Fibroblast of the conjunctiva (primary cell): ENCODE results near the gene CD86.

Experiments
- DNase-seq: peaks from one replicate; pipeline ENCODE4 v3.0.0-alpha.2; 2010; ENCODE audit warnings: low read depth

The CD86 gene

DNA sequence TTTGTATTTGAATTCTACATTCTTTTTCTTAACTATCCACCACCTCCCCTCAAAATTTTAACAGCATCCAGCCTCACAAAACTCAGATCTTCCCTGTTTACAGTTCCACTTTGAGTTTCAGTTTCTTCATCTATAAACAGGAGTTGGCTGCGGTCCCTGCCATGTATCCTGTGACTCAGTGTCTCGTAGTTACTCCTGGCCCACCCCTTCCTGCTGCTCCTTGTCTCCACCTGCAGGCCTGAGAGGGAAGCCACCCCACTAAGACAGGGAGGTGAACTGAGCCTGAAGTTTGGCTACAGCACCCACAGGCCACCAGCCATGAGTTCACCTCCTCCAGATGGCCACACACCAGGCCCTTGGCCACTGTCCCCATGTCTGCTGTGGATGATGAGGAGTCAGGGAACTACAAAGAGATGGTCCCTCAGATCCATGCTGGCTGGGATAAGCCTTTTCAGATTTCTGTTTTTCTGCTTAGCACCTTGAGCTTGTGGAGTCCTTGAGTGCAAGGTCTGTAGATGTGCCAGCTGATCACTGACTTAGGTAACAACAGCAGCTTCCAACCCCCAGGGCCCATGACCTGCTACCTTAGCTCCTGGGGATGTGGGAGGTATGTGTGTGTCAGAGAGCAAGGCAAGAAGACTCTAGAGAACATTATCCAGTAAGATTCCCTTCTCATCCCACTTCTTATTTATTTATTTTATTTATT, 37.5 kb downstream of the CD86 start:
- DNase-seq: no peak

DNA sequence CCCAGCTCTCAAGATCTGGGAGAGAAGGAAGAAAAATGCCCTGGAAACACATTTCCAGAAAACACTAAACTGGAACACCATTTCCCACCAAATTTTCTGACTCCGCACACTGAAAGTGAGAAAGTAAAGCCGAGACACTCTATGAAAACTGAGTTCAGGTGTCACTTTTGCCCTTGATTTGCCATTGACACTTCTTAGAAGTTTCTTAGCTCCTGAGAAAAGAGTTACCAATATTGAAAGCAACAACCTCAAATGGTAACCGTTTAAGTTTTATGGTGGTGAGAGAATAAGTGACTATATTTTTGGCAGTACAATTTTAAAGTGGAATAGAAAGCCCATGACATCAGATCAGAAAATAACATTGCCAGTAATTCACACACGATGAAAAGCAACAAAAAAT, 39.0 kb downstream of the CD86 start:
- DNase-seq: no peak

DNA sequence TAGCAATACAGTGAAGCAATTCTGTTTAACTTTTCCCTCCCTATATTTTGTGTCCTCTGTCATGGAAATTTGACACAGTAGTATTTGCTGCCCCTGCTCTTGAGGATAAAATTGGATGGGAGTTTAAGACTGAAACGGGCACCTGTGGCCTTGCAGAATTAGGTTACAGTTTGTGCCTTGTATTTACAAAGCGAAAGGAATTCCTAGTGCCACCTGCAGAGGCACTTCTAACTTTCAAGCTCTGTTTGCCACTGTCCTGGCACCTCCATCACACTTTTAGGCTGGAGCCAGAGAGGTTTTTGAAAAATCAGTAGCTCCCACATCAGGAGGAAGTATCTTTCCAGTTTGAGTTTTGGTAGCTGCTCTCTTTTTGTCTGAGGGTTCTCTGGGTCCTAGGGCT, 39.5 kb downstream of the CD86 start:
- DNase-seq: no peak

DNA sequence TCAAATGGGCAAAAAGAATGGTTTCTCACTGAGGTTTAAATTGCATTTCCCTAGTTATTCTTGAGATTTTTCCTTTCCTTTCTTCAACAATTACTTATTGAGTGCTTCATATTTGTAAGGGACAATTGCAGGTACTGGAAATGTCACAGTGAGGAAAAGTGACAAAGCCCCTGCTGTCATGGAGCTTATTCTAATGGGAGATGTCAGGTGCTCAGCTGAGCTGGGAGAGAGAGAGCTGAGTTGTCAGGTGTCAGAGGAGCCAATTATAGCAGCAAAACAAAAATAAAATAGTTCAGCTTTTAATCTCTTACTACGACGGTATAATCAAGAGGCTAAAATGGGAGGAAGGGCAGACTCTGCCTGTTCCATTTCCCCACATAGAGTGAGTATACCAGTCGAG, 42.0 kb downstream of the CD86 start:
- no peak for DNase-seq

DNA sequence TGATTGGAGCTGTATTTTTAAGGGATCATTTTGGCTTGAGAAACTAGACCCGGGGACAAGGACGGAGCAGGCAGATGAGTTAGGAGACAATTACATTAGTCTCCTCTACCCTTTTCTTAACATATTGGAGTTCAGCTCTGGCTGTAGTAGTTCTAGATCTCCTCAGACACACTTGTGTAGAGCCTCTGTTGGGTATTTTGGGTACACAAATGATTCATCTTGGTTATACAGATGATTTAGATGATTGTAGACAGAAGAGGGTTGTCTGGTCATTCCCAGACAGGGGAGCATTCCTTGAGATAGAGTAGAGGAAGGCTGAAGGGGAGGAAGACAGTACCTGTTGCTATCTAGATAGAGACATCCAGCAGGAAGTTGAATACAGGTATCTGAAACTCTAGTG, 43.4 kb downstream of the CD86 start:
- DNase-seq: no peak

DNA sequence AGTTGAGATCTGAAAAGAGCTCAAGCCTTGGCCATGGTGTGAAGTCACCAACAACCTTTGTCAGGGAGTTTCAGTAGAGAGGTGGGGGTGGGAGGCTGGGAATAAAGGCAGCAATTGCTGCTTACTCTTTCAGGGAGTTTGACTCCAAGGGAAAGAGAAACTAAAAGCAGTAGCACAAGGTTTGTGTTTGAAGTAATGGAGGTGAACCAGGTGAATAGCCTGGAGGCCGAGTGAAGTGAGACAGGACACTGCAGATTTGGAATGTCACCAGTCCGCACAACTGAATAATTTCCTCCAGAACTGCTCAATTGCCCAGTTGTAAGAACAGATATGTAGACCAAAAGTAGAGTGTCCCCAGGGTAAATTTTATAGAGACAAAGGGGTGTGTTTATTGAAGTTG, 44.1 kb downstream of the CD86 start:
- no peak for DNase-seq

DNA sequence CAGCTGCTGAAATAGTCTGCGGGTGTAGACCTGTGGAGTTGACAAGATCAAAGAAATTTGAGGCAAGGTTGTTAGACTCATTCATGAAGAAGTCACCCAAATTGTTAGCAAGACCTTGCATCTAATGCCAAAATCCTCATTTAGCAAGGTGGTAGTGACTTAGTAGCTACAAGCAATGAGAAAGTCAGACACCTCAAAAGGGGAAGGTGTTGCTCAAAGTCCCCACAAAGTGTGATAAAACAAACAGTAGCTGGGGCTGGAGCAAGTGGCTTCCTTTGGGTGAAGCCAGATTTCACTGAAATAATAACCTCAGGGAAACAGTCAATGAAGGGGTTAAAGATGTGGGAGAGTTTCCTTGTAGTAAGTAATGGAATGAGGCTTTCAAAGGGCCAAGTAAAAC, 44.9 kb downstream of the CD86 start:
- DNase-seq: no peak

DNA sequence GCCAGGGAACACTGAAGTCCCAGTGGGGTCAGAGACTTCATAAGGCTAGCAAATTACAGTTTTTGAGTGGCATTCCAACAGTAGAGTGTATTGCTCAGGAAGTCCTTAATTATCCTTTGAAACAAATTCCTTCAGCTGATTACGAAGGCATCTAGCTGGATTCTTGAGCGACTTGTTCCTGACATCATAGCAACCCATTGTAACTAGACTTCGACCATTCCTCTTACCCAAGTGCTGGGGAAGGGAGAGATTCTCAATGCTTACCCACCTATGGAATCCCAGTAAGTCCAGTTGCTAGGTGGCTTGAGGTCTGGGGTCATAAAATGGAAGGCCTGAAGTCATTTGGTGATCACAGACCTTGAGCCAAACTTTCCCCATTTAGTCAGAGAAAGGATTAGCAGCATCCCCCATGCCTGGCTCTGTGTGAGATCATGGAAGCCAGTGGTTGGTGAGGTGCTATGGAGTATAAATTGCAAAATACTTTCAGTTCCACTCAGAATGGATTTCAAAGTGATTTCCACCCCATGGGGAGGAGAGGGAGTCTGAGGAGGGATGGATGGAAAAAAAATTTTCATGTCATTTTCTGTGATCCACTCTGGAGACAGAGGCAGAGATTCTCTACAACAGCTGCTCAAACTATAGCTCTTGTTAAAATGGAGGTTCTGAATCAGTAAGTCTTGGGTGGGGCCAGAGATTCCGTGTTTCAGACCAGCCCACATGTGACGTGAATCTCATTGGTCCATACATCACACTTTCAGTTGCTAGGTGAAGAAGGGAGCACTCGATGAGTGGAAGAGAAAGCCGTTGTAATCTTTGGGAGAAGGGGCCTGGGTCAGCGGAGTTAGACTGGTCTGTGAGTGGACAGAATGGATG, 45.7 kb downstream of the CD86 start:
- DNase-seq: no peak

DNA sequence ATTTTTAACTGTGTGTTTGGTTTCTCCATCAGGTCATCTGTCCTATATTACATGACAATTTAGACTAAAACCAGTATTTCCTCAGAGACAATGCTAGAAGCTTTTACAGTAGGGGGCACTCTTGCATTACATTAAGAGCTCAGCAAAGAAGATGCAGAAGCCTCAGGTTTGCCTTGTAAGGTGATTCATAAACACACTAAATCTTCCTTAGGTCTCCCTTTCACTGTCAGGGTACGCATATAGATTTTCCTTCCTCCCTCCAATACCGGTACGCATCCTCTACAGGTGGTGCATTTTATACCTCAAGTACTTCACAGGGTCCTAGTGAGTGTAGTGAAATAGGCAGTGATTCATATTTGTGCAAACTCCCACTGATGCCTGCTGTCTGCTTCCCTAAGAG, 46.5 kb downstream of the CD86 start:
- peak; percentile 5 for DNase-seq

DNA sequence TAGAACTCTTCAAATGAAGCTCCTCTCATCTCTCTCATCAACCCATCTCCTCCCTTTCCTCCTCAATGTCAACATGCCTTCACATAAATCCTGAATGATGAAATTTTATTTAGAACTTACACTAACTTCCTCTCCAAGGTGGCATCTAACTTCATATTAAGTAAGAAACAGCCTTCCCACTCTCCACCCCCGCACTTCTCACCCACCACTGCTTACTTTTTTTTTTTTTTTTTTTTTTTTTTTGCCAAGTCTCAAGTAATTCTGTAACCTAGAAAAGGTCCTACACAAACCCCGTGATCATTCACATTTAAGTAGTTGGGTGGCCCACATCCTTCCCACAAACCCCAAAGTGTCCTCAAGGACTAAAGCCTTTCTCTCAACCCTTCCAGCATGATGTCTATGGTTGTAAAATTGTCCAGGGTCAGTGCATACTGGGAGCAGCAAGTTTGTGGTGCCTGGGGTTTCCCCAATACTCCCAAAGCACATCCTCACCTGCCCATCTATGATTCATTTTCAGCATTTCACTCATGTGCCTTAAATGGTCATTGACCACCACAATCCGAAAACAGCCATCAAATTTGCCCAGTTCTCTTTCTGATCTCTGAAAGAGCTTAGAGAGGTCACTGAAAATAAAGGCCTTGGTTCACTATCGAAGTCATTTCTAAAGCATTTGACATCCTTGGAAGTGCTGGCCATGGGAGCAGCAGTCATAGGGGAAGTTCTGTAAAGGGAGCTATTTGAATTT, 47.2 kb downstream of the CD86 start:
- no peak for DNase-seq

DNA sequence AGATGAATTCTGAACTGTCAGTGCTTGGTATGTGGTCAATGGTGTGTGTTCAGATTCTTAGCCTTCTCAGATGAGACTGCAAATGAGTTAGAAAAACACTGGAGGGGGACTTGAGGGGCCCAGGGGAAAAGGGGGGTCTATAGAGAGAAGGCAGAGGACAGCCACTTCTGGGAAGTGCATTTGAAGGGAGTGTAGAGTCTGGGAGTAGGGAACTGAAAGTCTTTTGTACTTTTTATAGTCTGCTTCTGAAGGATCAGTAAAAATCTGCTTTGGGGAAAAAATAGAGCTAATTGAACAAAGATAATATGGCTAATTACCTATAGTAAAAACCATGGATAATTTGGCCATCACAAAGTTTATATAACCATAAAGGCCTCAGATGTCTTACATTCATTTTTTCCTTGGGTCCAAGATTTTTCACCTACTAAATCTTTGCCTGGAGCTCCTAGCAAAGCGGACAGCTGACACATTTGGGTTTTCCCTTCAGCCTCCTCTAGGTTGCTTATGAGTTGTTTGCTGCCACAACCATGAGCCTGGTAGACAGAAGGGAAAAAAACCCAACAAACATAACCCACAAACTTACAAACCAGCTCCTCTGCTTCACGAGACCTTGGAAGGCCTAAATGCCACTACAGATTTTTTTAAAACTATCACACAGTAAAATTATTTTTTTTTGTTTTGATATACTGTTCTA, 48.8 kb downstream of the CD86 start:
- no peak for DNase-seq

DNA sequence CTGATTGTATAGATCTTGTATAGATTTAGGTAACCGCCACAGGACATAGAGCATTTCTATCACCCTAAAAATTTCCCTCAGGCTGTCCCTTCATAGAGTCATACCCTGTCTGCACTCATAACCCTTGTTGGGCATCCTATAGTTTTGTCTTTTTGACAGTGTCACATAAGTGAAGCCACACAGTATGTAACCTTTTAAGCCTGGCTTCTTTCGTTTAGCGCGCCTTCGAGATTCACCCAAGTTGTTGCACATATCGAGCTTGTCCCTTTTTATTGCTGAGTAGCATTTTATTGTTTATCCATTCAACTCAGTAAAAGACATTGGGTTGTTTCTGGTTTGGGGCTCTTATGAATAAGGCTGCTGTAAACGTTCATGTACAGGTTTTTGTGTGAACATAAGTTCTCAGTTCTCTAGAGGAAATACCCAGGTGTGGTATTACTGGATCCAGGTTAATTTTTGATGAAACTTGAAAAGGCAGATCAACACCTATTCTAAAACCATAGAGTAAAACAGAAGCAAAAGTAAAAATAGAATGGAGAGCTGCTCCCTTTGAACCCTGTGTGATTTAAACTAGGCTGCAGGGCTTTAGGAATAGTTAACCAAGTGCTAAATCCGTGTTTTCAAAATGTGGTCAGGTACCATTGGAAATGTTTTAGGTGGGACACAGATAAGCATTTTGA, 49.5 kb downstream of the CD86 start:
- DNase-seq: no peak

DNA sequence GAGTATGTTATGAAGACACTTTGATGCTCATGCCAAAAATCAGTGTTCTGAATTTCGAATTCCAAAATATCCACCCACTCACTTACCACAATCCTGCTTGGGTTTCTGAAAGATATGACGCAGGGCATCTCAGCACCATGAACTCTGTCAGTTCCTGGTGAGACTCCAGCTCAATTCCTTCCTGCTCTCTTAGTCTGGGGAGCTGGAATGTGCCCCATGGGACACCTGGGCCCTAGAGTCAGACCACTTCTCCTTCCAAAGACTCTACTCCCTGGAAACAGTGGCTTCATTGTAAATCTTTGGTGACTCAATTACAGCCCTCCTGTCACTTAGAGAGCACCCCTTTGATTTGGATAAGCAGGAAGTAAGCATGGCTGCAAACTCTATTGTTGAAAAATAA, 50.5 kb downstream of the CD86 start:
- no peak for DNase-seq

DNA sequence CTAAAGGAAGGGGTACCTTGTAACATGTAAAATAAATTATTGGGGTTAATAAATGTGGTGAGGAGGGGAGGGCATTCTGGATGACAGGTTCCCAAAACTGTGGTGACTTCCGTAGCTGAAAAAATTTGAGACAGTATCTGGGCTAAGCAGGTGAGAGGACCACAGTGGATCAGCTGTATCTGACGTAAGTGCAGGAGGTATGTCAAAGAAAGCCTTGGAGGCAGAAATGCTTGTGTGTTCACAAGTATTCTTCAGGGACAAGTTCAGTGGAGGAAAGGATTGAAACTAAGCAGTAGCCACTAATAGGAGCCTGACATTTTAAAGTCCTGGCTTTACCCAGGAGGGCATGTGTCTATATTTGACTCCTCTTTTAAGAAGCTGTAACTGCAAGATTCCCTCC, 52.0 kb downstream of the CD86 start:
- no peak for DNase-seq

DNA sequence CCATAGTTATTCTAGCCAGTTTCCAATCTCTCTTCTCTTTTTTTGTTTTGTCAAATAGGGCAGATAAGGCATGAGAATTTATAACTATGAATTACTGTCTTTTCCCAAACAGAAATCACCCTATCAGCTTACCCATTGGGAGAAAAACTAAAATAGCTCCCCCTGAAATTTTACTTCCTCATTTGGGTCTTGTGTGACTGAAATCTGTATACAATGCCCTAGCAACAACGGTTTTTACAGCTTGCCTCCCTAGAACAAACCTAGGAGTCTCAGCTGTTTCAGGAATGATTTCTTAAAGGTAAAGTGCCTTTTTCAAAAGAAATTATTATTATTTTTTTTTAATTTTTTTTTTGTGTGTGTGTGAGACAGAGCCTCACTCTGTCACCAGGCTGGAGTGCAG, 56.8 kb downstream of the CD86 start:
- DNase-seq: no peak

DNA sequence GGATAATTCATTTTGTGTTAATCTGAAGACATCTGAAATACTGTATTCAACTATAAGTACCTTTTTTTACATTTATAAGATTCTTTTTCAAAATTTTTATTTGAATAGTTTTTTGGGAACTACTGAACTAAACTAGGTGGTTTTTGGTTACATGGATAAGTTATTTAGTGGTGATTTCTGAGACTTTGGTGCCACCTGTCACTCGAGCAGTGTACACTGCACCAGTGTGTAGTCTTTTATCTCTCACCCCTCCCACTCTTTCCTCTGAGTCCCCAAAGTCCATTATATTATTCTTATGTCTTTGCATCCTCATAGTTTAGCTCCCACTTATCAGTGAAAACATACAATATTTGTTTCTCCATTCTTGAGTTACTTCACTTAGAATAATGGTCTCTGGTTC, 57.6 kb downstream of the CD86 start:
- DNase-seq: no peak

DNA sequence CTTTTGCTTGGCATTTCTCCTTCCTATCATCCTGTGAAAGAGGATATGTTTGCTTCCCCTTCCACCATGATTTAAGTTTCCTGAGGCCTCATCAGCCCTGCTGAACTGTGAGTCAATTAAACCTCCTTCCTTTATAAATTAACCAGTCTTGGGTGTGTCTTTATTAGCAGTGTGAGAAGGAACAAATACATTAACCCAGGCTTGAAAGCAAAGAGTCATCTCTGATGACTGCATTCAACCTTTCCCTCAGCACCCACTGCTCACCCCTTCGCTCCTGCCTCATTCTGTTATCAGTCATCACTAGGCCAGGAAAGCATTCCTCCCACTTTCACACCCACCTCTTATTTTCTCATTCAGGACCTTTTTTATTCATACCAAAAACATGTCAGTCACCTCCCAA, 68.7 kb downstream of the CD86 start:
- DNase-seq: no peak

DNA sequence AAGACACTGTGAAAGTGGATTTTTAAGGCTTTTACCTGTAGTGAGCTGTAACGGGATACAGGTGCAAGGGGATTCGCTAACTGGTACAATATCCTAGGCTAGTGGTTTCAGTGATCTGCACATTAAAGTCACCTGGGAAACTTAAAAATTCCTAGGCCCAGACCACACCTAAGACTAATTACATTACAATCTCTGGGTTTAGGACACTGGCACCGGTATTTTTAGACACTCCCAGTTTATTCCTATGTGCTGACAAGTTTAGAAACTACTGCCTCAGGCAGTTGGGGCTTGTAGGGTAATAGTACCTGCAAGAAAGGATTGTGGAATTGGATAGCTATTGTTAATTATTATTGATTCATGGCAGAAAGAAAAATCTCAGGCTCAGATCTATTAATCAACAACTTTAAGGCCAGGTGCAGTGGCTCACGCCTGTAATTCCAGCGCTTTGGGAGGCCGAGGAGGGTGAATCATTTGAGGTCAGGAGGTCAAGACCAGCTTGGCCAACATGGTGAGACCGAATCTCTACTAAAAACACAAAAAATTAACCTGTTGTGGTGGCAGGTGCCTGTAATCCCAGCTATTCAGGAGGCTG, 77.9 kb downstream of the CD86 start:
- no peak for DNase-seq

DNA sequence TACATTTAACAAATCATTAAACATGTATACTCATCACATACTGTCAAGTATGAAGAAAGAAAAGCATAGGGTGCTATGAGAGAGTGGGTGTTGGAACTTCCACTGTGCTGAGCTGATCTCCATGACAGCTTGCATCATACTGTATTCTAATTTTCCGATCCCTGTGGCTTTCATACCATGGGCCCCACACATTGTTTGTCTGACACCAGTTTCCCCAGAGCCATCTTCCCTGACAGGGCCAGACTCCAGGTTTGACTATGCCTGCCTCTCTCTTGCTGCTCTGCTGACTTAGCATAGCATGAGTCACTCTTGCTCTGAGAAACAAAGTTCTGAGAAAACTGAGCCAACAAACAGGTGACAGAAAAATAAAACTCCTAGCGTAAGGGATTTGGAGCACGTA, 91.3 kb downstream of the CD86 start:
- DNase-seq: no peak

DNA sequence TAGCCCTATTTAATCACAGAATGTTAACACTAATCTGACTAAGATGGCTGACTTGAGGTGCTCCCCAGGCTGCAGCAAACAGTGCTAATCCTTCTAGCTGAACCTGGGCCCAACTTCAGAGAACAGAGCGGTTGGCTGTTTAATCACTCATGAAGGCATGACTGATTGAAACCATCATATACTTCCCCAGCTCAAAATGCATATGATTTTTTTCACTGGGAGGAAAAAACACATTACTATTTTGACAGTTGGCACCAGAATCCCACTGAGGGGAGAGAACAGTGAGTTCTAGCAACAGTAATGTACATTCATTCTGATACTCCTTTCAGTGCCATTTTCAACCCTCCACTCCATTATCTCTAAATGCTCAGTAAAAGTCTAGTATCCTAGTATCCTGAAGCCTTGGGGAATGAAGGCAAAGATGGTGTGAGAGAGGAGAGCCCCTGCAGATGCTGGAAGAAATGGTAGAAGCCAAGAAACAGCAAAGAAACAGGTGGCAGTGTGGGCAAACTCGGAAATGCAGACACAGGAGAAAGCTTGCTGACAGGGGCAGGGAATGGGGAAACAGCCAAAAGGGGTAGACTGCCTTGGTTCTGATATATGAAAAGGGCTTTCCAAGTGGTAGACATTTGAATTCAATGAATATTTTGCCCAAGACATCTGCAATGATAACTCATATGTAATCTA, 93.9 kb downstream of the CD86 start:
- no peak for DNase-seq

DNA sequence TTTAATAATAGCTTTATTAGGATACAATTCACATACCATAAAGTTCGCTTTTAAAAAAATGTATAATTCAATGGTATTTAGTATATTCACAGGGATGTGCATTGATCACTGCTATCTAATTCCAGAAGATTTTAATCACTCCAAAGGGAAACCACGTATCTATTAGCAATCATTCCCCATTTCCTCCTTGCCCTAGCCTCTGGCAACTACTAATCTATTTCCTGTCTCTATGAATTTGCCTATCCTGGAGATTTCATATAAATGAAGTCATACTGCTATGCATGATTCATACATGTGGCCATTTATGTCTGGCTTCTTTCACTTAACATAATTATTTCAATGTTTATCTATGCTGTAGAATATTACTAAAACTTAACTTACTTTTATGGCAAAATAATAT, 96.3 kb downstream of the CD86 start:
- DNase-seq: no peak
